Measurements from ENCODE around the gene GRM7.

The GRM7 gene

GRCh38 chr3:7086417-7086816, 225.5 kb downstream of the GRM7 start:
- Histone ChIP-seq H3K9me3 (ENCODE audit: severe bottlenecking) (no peaks in the 10 kb centered on the region), H3K27ac (no peak overlapping the region), H3K4me3 (ENCODE audit: low read depth, low read length) (no peak overlapping the region), H3K27me3 (ENCODE audit: insufficient read depth, low read depth, severe bottlenecking) (no peaks in the 10 kb centered on the region), H3K36me3 (no peaks in the 10 kb centered on the region)
- no peak for TF ChIP-seq CTCF (IDR thresholded peaks at IDR 0.05; ENCODE audit: low read depth, low read length)
- DNase-seq: no peak

GRCh38 chr3:7095116-7095515, 234.2 kb downstream of the GRM7 start:
- Histone ChIP-seq H3K27me3 (ENCODE audit: insufficient read depth, low read depth, severe bottlenecking) (no peaks in the 10 kb centered on the region), H3K27ac (no peak overlapping the region), H3K9me3 (ENCODE audit: severe bottlenecking) (no peaks in the 10 kb centered on the region), H3K36me3 (no peaks in the 10 kb centered on the region), H3K4me3 (ENCODE audit: low read depth, low read length) (no peak overlapping the region)
- no peak for TF ChIP-seq CTCF (IDR thresholded peaks at IDR 0.05; ENCODE audit: low read depth, low read length)
- no peak for DNase-seq

- TF ChIP-seq CTCF (IDR thresholded peaks at IDR 0.05; ENCODE audit: low read depth, low read length): no peak
- no peak overlapping the region for H3K27ac ChIP-seq
- H3K9me3 ChIP-seq (ENCODE audit: severe bottlenecking): no peaks in the 10 kb centered on the region
- H3K36me3 ChIP-seq: no peaks in the 10 kb centered on the region
- no peaks in the 10 kb centered on the region for H3K27me3 ChIP-seq (ENCODE audit: insufficient read depth, low read depth, severe bottlenecking)
- DNase-seq: no peak
- H3K4me3 ChIP-seq (ENCODE audit: low read depth, low read length): no peak overlapping the region
Observed at GRCh38 chr3:7100136-7100535, 239.2 kb downstream of the GRM7 start.

- no peak for TF ChIP-seq CTCF (IDR thresholded peaks at IDR 0.05; ENCODE audit: low read depth, low read length)
- Histone ChIP-seq H3K36me3 (no peaks in the 10 kb centered on the region), H3K27me3 (ENCODE audit: insufficient read depth, low read depth, severe bottlenecking) (no peaks in the 10 kb centered on the region), H3K4me3 (ENCODE audit: low read depth, low read length) (no peak overlapping the region), H3K27ac (no peak overlapping the region), H3K9me3 (ENCODE audit: severe bottlenecking) (no peaks in the 10 kb centered on the region)
- no peak for DNase-seq
Observed at GRCh38 chr3:7106635-7107034, 245.7 kb downstream of the GRM7 start.

- no peaks in the 10 kb centered on the region for H3K36me3 ChIP-seq
- no peak overlapping the region for H3K27ac ChIP-seq
- no peak overlapping the region for H3K4me3 ChIP-seq (ENCODE audit: low read depth, low read length)
- no peak for TF ChIP-seq CTCF (IDR thresholded peaks at IDR 0.05; ENCODE audit: low read depth, low read length)
- no peaks in the 10 kb centered on the region for H3K27me3 ChIP-seq (ENCODE audit: insufficient read depth, low read depth, severe bottlenecking)
- DNase-seq: no peak
- H3K9me3 ChIP-seq (ENCODE audit: severe bottlenecking): no peaks in the 10 kb centered on the region
Observed at GRCh38 chr3:7112523-7113056, 251.7 kb downstream of the GRM7 start.

- no peaks in the 10 kb centered on the region for H3K36me3 ChIP-seq
- peak; percentile 30 for DNase-seq
Observed at GRCh38 chr3:7144697-7145308, 283.9 kb downstream of the GRM7 start.

More at GRCh38 chr3:7144697-7145308, 283.9 kb downstream of the GRM7 start:
- peak; percentile 79 for TF ChIP-seq CTCF (IDR thresholded peaks at IDR 0.05; ENCODE audit: low read depth, low read length)
- H3K27me3 ChIP-seq (ENCODE audit: insufficient read depth, low read depth, severe bottlenecking): no peaks in the 10 kb centered on the region
- no peak overlapping the region for H3K4me3 ChIP-seq (ENCODE audit: low read depth, low read length)
- H3K9me3 ChIP-seq (ENCODE audit: severe bottlenecking): no peaks in the 10 kb centered on the region
- H3K27ac ChIP-seq: no peak overlapping the region
